ENCODE results near the gene JAK2. TPM values are rescaled to one million over a fixed set of nuclear protein-coding genes. Genes with fewer than 3 reads are reported as not detected.

The JAK2 gene
- total RNA-seq, 1 donor = 21.0 TPM

- no peaks in the 10 kb centered on the region for H3K79me2 ChIP-seq (ENCODE audit: insufficient read depth, low read length)
- H3K4me2 ChIP-seq (ENCODE audit: insufficient read depth, low read length) = peak overlapping the region; percentile 10
- no peak for TF ChIP-seq CTCF (IDR thresholded peaks at IDR 0.05; ENCODE audit: extremely low read depth, low read depth, low read length)
- H3K27ac ChIP-seq (ENCODE audit: low read depth, low read length) = no peak overlapping the region
- H3K27me3 ChIP-seq (ENCODE audit: insufficient read depth, low read length) = no peaks in the 10 kb centered on the region
- H3K9me3 ChIP-seq (ENCODE audit: low read depth, low read length) = no peaks in the 10 kb centered on the region
- H3K4me1 ChIP-seq (ENCODE audit: insufficient read depth, low read length) = peaks cover 15% of the 10 kb centered on the region
- H2AFZ ChIP-seq (ENCODE audit: low read length) = no peak overlapping the region
- DNase-seq (ENCODE audit: insufficient read length, low spot score, missing footprints) = peak; percentile 58
- H3K4me3 ChIP-seq (ENCODE audit: insufficient read depth, low read length) = no peak overlapping the region
- H4K20me1 ChIP-seq (ENCODE audit: insufficient read depth, low read length) = no peaks in the 10 kb centered on the region
- H3K36me3 ChIP-seq (ENCODE audit: insufficient read depth, low read length) = no peaks in the 10 kb centered on the region
Observed at GRCh38 chr9:4980086-4980727, 4.9 kb upstream of the JAK2 start.

GRCh38 chr9:4982721-4983482 is 2.2 kb upstream of the JAK2 start:
- DNase-seq (ENCODE audit: insufficient read length, low spot score, missing footprints) = no peak
- H2AFZ ChIP-seq (ENCODE audit: low read length) = no peak overlapping the region
- H3K79me2 ChIP-seq (ENCODE audit: insufficient read depth, low read length) = peaks cover 24% of the 10 kb centered on the region
- H3K36me3 ChIP-seq (ENCODE audit: insufficient read depth, low read length) = no peaks in the 10 kb centered on the region
- no peaks in the 10 kb centered on the region for H3K9me3 ChIP-seq (ENCODE audit: low read depth, low read length)
- H3K27ac ChIP-seq (ENCODE audit: low read depth, low read length) = no peak overlapping the region
- H3K4me2 ChIP-seq (ENCODE audit: insufficient read depth, low read length) = no peak overlapping the region
- no peak overlapping the region for H3K4me3 ChIP-seq (ENCODE audit: insufficient read depth, low read length)
- H4K20me1 ChIP-seq (ENCODE audit: insufficient read depth, low read length) = peaks cover 11% of the 10 kb centered on the region
- H3K27me3 ChIP-seq (ENCODE audit: insufficient read depth, low read length) = no peaks in the 10 kb centered on the region
- TF ChIP-seq CTCF (IDR thresholded peaks at IDR 0.05; ENCODE audit: extremely low read depth, low read depth, low read length) = no peak
- peaks cover 27% of the 10 kb centered on the region for H3K4me1 ChIP-seq (ENCODE audit: insufficient read depth, low read length)

GRCh38 chr9:4983601-4984165 is 1.4 kb upstream of the JAK2 start:
- TF ChIP-seq CTCF (IDR thresholded peaks at IDR 0.05; ENCODE audit: extremely low read depth, low read depth, low read length) = no peak
- peak overlapping the region; percentile 86 for H3K4me3 ChIP-seq (ENCODE audit: insufficient read depth, low read length)
- H3K4me1 ChIP-seq (ENCODE audit: insufficient read depth, low read length) = peaks cover 35% of the 10 kb centered on the region
- peaks cover 32% of the 10 kb centered on the region for H3K79me2 ChIP-seq (ENCODE audit: insufficient read depth, low read length)
- H3K4me2 ChIP-seq (ENCODE audit: insufficient read depth, low read length) = peak overlapping the region; percentile 98
- peaks cover 11% of the 10 kb centered on the region for H4K20me1 ChIP-seq (ENCODE audit: insufficient read depth, low read length)
- peak overlapping the region; percentile 96 for H2AFZ ChIP-seq (ENCODE audit: low read length)
- H3K9me3 ChIP-seq (ENCODE audit: low read depth, low read length) = no peaks in the 10 kb centered on the region
- no peaks in the 10 kb centered on the region for H3K27me3 ChIP-seq (ENCODE audit: insufficient read depth, low read length)
- no peak for DNase-seq (ENCODE audit: insufficient read length, low spot score, missing footprints)
- no peaks in the 10 kb centered on the region for H3K36me3 ChIP-seq (ENCODE audit: insufficient read depth, low read length)
- H3K27ac ChIP-seq (ENCODE audit: low read depth, low read length) = peak overlapping the region; percentile 93

- no peak for DNase-seq (ENCODE audit: insufficient read length, low spot score, missing footprints)
Observed at GRCh38 chr9:4984171-4984620, 876 bp upstream of the JAK2 start.

More at GRCh38 chr9:4984171-4984620, 876 bp upstream of the JAK2 start:
- Histone ChIP-seq H3K4me1 (ENCODE audit: insufficient read depth, low read length) (peaks cover 36% of the 10 kb centered on the region), H3K9me3 (ENCODE audit: low read depth, low read length) (no peaks in the 10 kb centered on the region), H3K36me3 (ENCODE audit: insufficient read depth, low read length) (no peaks in the 10 kb centered on the region), H3K4me3 (ENCODE audit: insufficient read depth, low read length) (peak overlapping the region; percentile 86), H3K27ac (ENCODE audit: low read depth, low read length) (peak overlapping the region; percentile 93), H3K27me3 (ENCODE audit: insufficient read depth, low read length) (no peaks in the 10 kb centered on the region), H3K79me2 (ENCODE audit: insufficient read depth, low read length) (peaks cover 37% of the 10 kb centered on the region), H3K4me2 (ENCODE audit: insufficient read depth, low read length) (peak overlapping the region; percentile 98), H4K20me1 (ENCODE audit: insufficient read depth, low read length) (peaks cover 11% of the 10 kb centered on the region), H2AFZ (ENCODE audit: low read length) (peak overlapping the region; percentile 96)
- no peak for TF ChIP-seq CTCF (IDR thresholded peaks at IDR 0.05; ENCODE audit: extremely low read depth, low read depth, low read length)

Measured in osteoblast (primary cell).